GM20000 (cell line): ENCODE results near the gene FHIT.

Experiments used
- DNase-seq: peaks from one replicate; pipeline ENCODE4 v3.0.0; 2012; ENCODE audit warnings: low spot score
- CTCF ChIP-seq: IDR thresholded peaks from 2 replicates; pipeline ENCODE4 v1.5.1; 2012; ENCODE audit warnings: mild to moderate bottlenecking, control low read depth; ENCODE audit errors: extremely low read depth, missing control alignments

Gene FHIT

GRCh38 chr3:60577601-60578000 is 673.7 kb downstream of the FHIT start:
- DNase-seq: no peak
- no peak for TF ChIP-seq CTCF

DNA sequence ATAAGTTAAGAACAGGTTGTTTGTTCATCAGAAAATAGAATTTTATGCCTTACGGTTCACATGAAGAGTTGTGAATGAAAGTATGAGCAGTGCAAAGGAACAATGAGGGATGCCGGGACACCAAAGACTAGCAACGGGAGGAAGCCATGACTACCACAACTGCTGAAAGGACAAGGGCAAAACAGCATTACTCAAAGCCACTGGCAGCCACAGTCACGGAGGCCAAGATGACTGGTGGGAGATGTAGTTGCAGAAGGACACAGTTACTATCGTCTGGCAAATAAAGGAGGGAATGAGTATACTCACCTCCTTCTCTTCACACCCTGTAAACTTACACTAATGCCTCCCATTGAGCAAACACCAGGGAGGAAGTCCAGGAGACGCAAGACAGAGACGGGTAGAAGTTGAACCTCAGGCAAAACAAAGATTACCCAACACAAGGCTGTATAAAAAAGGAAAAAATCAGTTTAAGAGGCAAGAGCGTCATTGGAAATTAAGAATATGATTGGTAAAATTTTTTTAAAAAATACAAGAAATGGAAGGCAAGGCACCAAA is 675.5 kb downstream of the FHIT start:
- no peak for TF ChIP-seq CTCF
- DNase-seq: no peak

- DNase-seq: no peak
- no peak for TF ChIP-seq CTCF
Measured at GRCh38 chr3:60574046-60574769, 677.0 kb downstream of the FHIT start.

DNA sequence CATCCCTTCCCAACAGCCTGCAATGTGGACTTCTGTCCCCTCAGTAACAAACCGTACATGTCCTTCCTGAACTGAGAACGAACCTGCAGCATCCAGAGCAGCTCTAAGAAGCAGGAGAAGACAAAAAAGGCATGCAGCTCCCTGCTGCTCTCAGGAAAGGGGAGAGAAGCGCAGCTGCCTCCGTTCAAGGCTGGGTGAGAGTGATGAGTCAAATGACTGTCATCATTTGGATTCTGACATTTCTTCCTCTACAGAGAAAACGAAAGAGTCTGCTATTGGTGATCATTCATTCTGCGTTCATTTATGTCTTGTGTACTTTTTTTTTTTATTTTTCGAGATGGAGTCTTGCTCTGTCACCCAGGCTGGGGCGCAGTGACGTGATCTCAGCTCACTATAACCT is 677.8 kb downstream of the FHIT start:
- no peak for DNase-seq
- TF ChIP-seq CTCF: no peak

GRCh38 chr3:60571511-60571910 is 679.7 kb downstream of the FHIT start:
- no peak for TF ChIP-seq CTCF

GRCh38 chr3:60557122-60557521 is 694.1 kb downstream of the FHIT start:
- no peak for TF ChIP-seq CTCF
- no peak for DNase-seq

More at GRCh38 chr3:60571511-60571910, 679.7 kb downstream of the FHIT start:
- DNase-seq: no peak

- TF ChIP-seq CTCF: no peak
- peak; percentile 40 for DNase-seq
Measured at GRCh38 chr3:60555686-60556354, 695.4 kb downstream of the FHIT start.
